GM21447 (cell line): ENCODE data around the gene MTA1.

Source experiments
- ATAC-seq: cut with Tn5 transposase; IDR thresholded peaks from one replicate; pipeline ENCODE4 v1.9.1; 2021; ENCODE audit not compliant: unreplicated experiment

Gene MTA1

DNA sequence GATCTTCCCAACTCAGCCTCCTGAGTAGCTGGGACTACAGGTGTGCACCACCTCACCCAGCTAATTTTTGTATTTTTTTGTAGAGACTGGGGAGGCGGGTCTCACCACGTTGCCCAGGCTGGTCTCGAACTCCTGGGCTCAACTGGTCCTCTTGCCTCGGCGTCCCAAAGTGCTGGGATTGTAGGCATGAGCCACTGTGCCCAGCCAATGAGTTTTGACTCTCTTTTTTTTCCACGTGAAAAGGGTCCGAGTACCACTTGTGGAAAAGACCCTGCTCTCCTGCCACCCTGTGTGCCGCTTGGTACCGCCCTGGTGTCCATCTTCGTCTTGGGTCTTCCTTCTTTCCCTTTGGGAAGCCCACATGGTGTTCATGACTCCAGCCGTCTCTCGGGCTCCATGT is 89.0 kb downstream of the MTA1 start:
- no peak for ATAC-seq

DNA sequence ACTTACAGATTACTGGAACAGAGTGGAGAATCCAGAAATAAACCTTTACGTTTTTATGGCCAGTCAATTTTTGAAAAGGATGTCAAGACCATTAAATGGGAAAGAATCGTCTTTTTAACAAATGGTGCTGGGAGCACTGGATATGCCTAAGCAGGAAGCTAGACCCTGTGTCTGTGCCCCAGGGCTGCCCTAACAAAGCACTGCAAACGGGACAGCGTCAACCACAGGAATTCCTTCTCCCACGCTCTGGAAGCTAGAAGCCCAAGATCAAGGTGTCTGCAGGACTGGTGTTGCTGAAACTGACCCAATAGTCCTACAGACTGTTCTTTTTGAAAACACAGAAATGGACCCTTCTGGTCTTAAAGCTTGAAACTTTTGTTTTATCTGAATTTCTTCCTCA is 97.5 kb downstream of the MTA1 start:
- ATAC-seq = no peak

GRCh38 chr14:105519946-105520698 is 100.5 kb downstream of the MTA1 start:
- ATAC-seq = no peak
